Smooth muscle cell of the brain vasculature (primary cell): Measurements from ENCODE around the gene MARF1.
A peak's percentile ranks its signal among the peaks of the same experiment; 100 is the strongest.
"Not testable (repeated sequence)": the region's sequence is repeated elsewhere in the genome, so short reads cannot be mapped to it uniquely, and the experiment has no call there.

Experiments used
- DNase-seq: peaks from one replicate; pipeline ENCODE4 v3.0.0-alpha.2; 2012; ENCODE audit warnings: low read depth, low spot score

Gene MARF1

GRCh38 chr16:15654591-15654990 lies 11.6 kb upstream of the MARF1 start:
- DNase-seq = no peak

GRCh38 chr16:15653227-15653626 lies 10.3 kb upstream of the MARF1 start:
- DNase-seq = no peak

GRCh38 chr16:15652293-15653001 lies 9.5 kb upstream of the MARF1 start:
- DNase-seq = no peak

- no peak for DNase-seq
Observed at GRCh38 chr16:15650698-15651171, 7.8 kb upstream of the MARF1 start.

GRCh38 chr16:15650019-15650697 lies 7.2 kb upstream of the MARF1 start, which contains the start of gene NDE1:
TSS of gene NDE1 (plus strand) at chr16:15650245. CDS start at chr16:15664779, 14,534 bp downstream.
- peak; percentile 67 for DNase-seq

- DNase-seq = no peak
Observed at GRCh38 chr16:15649727-15650018, 6.7 kb upstream of the MARF1 start.

- not testable (repeated sequence) for DNase-seq
Observed at GRCh38 chr16:15649311-15649710, 6.4 kb upstream of the MARF1 start.

GRCh38 chr16:15648135-15648730 lies 5.3 kb upstream of the MARF1 start:
- no peak for DNase-seq

- DNase-seq = no peak
Observed at GRCh38 chr16:15647294-15648014, 4.5 kb upstream of the MARF1 start.

GRCh38 chr16:15646557-15647293 lies 3.8 kb upstream of the MARF1 start:
- DNase-seq = not testable (repeated sequence)

GRCh38 chr16:15644962-15645465 lies 2.1 kb upstream of the MARF1 start:
- DNase-seq = not testable (repeated sequence)

- DNase-seq = no peak
Observed at GRCh38 chr16:15644267-15644961, 1.5 kb upstream of the MARF1 start.

- DNase-seq = no peak
Observed at GRCh38 chr16:15643946-15644250, 944 bp upstream of the MARF1 start.

- no peak for DNase-seq
Observed at GRCh38 chr16:15642557-15643047, 352 bp downstream of the MARF1 start.

- no peak for DNase-seq
Observed at GRCh38 chr16:15641753-15642556, 999 bp downstream of the MARF1 start.

- DNase-seq = no peak
Observed at GRCh38 chr16:15640966-15641365, 2.0 kb downstream of the MARF1 start.

- no peak for DNase-seq
Observed at GRCh38 chr16:15639061-15639568, 3.8 kb downstream of the MARF1 start.

- no peak for DNase-seq
Observed at GRCh38 chr16:15636392-15636873, 6.5 kb downstream of the MARF1 start.

- no peak for DNase-seq
Observed at GRCh38 chr16:15635926-15636325, 7.0 kb downstream of the MARF1 start.
